ENCODE results near the gene KIF26B.

KIF26B gene

DNA sequence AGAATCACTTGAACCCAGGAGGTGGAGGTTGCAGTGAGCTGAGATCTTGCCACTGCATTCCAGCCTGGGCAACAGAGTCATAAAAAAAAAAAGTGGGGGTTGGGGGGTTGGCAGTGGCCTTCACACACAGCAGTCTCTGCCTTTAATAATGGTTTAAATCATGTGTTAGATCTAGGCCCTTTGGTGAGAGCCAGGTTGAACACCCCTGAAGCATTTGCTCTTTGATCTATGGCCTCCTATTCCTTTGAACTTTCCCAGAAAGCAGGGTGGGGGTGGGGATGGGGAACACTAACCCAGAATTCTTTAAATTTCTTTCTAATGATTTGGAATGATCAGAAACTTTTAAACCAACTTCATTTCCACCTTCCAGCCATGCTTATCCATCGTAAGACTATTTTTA is 313.0 kb downstream of the KIF26B start:
- no peak for DNase-seq

GRCh38 chr1:245469006-245469405 is 314.2 kb downstream of the KIF26B start:
- DNase-seq = no peak

DNA sequence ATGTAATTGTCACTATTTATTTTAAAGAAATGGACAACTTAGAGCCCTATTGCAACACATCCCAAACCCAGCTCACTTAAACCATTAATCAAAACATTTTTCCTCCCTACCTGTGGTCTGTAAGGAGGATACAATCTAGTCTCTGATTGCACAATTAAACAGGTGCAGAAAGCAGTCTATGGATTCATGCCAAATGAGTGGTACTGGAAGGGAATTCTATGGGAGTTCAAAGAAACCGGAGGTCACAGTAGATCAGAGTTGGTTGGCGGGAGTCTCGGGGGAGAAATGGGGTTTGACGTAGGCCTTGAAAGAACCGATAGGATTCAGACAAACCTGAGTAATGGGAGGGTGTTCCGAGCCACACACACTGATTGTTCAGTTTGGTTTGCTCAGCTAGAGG is 314.9 kb downstream of the KIF26B start:
- DNase-seq = no peak

GRCh38 chr1:245475126-245475525 is 320.3 kb downstream of the KIF26B start:
- peak; percentile 42 for DNase-seq

GRCh38 chr1:245475961-245476516 is 321.3 kb downstream of the KIF26B start:
- DNase-seq = peak; percentile 26

GRCh38 chr1:245477941-245478340 is 323.2 kb downstream of the KIF26B start:
- no peak for DNase-seq

GRCh38 chr1:245480393-245481120 is 325.8 kb downstream of the KIF26B start:
- DNase-seq = no peak

GRCh38 chr1:245481261-245481660 is 326.5 kb downstream of the KIF26B start:
- DNase-seq = no peak

DNA sequence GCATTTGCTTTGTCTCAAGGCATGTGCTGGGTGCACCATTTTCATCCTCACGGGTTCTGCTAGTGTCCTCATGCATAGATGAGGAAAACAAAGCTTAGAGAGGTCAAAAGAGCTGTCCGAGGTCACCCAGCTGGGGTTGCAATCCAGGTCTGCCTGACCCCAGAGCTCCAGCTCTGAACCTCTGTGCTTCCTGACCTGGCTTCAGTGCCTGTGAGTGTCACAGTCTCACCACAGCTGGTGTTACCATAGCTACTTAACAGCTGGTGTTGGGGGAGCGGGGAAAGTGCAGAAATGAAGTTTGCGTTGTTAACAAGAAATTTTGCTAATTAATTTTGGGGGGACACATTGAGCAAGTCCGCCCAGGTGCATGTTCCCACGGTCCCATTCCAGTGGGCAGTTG is 328.5 kb downstream of the KIF26B start:
- DNase-seq = no peak

- no peak for DNase-seq
Measured at GRCh38 chr1:245484176-245484575, 329.4 kb downstream of the KIF26B start.

DNA sequence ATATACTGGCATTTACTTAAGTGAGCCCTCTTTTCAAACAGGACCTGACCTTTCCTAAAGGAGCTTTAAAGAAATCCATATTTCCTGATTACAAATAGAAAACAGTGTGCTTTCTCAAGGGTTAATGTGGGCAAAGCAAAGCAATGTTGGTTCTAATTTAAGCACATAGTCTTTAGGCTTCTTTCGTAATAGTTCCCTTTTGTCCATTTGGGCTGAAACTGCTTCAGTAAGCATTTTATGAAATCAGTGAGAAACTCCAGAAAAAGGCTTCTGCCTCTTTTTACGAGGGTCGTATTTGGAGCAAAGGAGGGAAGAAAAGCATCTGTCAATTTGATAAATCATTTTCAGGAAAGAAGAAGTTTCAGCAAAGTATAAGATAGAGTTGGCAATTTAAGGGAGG is 331.2 kb downstream of the KIF26B start:
- DNase-seq = no peak

GRCh38 chr1:245486775-245487470 is 332.1 kb downstream of the KIF26B start:
- DNase-seq = no peak

DNA sequence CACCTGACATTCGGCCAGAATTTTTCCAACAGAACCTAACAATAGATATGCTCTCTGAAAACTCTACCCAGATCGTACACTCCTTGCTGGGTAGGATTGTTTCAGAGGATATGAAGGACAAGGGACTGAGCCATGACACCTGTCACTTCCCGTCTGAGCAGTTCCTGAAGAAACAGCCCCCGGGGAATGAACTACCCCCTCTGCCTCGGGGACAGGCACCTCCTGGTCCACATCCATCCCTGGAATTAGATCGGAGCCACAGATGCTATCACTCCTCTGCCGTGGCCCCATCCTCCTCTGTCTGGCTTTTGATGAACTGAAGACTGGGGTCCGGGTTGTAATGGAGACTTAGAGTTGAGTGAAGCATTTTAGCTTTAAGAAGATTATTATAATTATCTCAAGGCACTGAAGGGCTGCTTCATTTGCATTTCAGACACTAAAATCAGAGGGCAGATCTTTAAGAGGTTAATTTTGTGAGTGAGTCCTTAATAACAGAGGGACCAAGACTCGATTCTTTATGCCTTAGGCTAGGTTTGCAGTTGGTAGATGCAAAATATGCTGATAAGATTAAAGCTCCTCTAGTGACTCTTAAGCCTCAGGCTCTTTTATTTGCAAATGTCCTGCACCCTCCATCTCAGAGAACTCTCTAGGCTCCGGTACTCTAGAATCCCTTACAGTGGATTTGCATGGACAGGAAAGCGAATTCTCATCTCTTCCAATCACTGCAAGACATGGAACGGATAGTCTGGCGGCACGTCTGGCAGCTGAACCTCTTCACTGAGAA is 333.8 kb downstream of the KIF26B start:
- no peak for DNase-seq

DNA sequence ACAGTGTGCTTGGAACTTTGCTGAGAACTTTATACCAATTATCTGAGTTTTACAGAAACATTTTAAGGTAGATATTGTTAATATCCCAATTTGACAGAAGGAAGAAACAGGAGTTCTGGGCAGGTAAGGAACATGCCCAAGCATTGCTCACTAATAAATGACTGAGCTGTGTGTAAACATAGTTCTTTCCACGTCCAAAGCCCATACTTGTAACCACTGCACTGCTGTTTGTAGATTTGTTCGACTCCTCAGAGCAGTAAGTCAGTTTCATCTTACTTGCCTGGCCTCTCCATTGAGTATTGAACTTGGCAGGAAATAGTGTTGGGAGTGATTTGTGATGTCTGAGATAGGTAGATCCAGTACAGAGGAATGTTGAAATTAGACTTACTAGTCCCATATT is 335.1 kb downstream of the KIF26B start:
- no peak for DNase-seq

GRCh38 chr1:245493029-245493428 is 338.2 kb downstream of the KIF26B start:
- DNase-seq = no peak

DNA sequence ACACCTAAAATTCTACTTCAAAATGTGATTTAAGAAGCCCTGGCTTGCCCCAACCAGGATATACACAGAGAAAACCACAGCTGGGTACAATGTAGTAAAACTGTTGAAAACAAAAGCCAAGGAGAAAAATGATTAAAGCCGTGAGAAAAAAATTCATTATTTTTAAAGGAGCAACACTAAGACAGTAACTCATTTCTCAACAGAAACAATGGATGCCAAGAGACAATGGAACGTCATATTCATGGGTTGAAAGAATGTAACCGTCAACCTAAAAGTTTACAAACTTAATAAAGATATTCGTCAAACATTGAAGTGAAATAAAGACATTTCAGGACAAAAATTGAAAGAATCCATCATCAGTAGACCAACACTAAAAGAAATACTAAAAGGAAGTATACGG is 340.9 kb downstream of the KIF26B start:
- DNase-seq = no peak

- DNase-seq = peak; percentile 92
Measured at GRCh38 chr1:245500546-245500945, 345.8 kb downstream of the KIF26B start.

- DNase-seq = no peak
Measured at GRCh38 chr1:245501633-245502032, 346.8 kb downstream of the KIF26B start.

DNA sequence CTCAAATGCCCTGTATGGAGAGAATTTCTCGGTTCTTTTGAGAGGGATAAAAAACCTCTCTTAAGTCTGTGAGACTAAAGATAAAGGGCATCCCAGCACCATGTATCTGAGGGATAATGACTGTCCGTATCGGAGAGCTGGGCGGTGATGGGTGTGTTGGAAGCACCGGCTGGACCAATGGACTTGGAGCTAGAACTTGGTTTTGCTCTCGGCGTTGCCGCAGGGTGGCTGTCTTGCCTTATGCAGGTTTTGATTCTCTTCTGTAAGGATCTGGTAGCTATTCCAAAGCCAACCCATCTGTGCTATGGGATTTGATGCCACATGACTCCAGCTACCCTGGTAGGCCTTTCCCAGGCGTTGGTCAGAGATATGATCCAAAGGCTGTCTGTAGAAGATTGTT is 348.8 kb downstream of the KIF26B start:
- no peak for DNase-seq

DNA sequence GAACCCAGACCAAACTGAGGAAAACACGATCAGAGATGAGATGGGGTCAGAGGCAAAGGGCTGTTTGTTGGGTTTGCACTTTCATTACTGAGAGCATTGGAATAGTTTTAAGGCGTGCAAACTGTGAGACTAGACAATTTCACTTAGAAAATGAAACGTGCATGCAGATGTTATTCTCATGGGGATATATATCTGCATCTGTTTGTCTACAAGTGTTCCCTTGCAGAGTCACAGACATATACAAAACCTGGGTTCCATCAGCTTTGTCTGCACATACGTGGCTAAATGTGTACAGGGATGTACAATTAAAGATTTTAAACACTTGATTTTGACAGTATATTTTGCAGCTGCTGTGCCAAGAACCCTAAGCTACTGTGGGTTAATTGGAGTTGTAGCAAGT is 355.4 kb downstream of the KIF26B start:
- DNase-seq = no peak

GRCh38 chr1:245512181-245512888 is 357.6 kb downstream of the KIF26B start:
- no peak for DNase-seq

DNA sequence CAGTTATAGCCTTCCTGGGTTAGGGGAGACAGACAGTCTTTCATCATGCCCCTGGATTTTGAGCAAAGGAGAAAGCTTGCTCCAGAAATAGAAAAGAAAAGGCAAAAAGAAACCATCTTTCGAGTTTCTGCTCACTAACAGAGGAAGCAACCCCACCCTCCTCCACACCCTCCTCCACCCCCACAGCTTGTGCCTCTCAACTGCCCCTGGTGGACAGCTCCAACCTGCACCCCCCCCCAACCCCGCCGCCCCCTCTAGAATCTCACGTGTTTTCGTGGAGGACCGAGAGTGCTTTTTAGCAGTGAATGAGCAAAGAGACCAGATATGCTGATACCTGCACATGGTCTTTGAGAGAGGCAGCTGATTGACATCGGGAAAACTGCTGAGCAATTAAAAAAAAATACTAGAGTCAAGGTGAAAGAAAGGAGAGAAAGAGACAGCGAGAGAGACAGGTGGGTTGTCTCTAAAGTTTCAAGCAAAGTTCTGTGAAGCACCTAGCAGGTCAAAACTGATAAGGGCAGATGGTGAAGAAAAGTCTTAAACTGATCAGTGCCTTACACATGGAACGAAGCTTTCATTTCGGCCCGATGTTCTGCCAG is 358.3 kb downstream of the KIF26B start:
- peak; percentile 22 for DNase-seq
